ENCODE results near the gene SYTL1.
A peak's percentile ranks its signal among the peaks of the same experiment; 100 is the strongest.

SYTL1 gene

DNA sequence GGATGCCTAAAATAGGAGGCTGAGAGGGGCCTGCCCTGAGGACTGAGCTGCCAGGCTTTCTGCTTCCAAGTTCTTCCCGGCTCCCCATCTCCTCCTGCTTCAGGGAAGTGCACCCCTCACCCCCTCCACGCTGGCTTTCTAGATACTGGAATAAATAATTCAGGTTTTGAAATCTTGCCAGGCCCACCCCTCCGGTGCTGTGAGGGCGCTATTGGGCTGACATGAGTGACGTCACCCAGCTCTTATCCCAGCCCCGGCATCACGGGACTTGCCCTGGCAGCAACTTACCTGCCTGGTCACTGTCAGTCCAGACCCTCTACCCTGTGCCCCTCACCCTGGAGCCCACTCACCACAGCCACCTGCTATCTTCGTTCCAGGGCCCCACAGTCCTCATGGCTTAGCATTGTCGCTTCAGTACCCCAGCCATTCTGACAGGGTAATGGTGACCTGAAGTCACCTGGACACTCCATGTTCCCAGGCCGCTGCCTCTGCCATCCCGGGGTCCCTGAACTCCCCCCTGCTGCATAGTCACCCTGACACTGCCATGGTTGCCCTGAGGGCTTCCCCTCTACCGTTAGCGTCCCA is 49.8 kb downstream of the SYTL1 start:
- DNase-seq = peak in 1 of 2 experiments; percentile 23

DNA sequence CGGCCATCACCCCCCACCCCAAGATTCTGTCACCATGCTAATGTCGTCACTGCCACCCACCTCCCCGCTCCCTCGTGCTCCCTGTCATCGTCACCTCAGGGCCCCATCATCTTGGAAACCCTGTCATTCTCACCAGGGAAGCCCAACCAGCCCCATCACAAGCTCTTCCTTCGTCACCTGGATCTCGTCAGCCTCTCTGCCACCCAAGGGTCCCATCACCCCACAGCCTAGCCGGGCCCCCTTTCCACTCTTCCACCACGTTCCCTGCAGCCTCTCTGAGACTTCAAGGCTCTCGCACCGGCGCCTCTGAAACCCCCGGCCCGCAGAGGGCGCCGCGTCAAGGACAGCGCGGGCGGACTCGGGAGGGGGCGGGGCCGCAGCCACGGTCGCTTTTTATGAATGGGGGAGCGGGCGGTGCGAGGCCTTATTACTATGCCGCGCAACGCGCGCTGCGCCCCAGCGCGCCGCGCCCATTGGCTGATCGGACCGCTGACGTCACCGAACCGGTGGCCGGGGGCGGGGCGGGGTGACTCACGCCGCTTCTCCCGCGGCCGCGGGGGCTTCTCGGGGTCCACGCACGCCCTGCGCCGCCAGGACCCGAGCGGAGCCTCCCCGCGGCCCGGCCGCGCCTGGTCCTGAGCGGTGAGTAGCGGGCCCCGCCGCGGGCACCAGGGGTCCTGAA is 50.4 kb downstream of the SYTL1 start, which contains the start of gene GPR3:
GPR3 (plus strand) TSS at position 527 of the 682 bp plus-strand sequence. CDS start 1,177 bp downstream, outside the sequence.
- DNase-seq = peak; percentile 81 to 96

DNA sequence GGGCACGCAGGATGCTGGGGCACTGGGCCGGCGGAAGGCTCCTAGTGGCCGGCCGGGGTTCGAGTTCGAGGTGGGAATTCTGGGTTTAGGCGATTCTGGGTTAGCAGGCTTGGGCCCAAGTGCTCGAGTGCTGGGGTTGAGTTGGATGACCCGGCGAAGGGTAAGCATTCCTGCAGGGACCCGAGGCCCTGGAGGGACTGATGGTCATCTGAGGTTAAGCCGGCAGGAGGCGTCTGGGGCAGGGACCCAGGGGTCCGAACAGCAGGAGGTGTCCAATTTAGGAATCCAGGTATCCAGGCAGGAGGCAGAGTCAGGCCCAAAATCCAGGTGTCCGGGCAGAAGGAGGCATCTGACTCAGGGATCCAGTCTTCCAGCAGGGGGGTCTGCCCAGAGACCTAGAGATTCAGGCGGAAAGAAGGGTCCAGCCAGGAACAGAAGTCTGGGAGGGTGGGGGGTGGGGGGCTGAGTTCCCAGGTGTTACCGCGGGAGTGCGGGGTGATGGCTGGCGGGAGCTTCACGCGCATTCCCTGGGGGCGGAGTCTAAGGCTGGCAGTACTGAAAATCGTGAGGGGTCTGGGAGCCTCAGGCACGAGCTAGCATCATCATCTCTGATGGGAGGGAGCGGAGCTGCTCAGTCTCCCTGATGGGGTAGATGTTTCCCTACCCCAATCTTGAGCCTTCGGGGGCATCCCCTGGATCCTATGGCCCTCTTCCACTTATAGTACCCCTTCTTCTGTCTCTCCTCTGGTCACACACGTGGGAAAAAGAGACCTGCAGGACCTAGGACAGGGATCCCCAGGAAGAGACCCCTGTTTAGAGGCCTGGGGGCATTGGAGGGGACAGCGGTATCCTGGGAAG is 51.2 kb downstream of the SYTL1 start:
- peak in 1 of 2 experiments; percentile 24 for DNase-seq

DNA sequence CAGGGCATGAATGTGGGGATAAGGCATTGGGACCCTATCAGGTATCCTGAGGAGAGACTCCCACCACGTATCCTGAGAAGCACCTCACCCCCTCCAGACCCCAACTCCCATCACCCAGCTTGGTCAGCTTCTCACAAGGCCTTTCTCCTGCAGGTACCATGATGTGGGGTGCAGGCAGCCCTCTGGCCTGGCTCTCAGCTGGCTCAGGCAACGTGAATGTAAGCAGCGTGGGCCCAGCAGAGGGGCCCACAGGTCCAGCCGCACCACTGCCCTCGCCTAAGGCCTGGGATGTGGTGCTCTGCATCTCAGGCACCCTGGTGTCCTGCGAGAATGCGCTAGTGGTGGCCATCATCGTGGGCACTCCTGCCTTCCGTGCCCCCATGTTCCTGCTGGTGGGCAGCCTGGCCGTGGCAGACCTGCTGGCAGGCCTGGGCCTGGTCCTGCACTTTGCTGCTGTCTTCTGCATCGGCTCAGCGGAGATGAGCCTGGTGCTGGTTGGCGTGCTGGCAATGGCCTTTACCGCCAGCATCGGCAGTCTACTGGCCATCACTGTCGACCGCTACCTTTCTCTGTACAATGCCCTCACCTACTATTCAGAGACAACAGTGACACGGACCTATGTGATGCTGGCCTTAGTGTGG is 51.9 kb downstream of the SYTL1 start:
- DNase-seq = no peak

DNA sequence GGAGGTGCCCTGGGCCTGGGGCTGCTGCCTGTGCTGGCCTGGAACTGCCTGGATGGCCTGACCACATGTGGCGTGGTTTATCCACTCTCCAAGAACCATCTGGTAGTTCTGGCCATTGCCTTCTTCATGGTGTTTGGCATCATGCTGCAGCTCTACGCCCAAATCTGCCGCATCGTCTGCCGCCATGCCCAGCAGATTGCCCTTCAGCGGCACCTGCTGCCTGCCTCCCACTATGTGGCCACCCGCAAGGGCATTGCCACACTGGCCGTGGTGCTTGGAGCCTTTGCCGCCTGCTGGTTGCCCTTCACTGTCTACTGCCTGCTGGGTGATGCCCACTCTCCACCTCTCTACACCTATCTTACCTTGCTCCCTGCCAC is 52.4 kb downstream of the SYTL1 start:
- DNase-seq = no peak

DNA sequence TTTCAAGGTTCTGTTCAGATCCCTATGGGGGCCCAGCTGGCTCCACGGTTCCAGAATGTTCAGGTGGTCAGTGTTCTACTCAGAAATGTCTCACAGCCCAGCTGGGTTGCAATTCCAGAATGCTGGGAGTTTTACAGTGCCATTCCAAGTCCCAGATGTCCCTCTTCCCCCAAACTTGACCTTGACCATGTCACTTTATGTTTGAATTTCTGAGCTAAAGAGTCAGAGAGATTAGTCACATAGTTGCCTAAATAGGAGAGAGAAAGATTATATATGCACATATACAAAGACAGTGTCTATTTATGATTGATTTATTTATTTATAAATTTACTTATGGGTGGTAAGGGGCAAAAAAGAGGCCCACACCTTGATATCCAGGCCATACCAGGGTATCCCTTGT is 53.1 kb downstream of the SYTL1 start:
- DNase-seq = no peak

DNA sequence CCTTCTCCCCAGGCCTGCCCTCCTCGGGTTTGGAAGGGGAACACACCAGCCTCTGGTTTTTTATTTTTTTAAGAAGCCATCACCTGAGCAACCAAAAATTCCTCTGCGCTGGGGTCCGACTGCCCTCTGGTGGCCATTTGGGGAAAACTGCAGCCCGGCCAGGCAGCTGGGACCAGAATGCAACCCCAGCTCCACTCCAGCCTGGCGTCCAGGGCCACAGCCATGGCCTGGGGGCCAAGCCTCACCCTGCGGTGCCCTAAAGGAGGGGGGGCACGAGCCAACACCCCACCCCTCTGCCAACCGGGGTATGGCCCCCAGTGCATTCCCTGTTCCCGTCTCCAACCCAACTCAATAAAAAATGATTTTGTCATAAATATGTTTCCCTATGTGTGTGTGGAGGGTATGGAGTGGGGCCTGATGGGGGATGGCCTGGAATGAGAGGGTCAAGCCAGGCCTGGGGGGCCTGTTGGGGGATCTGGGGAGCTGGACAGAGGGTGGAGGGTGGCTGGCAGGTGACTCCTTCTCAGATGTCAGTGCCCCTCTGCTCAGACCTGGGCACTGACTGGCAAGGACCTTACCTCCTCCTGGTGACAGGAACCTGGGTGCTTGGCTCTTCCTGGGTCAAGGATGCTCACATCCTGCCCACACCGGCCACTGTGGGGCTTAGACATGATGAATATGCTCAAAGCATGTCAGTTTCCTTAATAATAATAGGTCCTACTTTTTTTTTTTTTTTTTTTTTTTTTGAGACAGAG is 53.8 kb downstream of the SYTL1 start:
- DNase-seq = peak; percentile 62 to 85

DNA sequence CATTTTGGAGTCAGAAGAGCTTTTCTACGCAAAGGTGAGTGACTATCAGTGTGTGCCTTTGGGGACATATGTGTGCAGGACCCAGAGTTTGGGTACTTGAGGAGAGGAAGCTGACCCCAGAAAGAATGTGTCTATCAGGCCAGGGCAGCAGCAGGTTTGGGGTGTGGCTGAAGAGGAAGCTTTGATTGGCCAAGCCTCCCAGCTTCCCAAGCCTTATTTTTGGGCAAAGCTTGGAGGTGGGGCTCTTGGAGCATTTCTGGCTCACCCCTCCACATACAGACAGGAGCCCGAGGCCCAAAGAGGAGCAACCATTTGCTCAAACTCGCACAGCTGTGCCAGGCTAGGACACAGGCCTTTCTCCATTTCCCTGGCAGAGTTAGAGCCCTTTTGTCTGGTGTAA is 55.3 kb downstream of the SYTL1 start:
- DNase-seq = no peak

DNA sequence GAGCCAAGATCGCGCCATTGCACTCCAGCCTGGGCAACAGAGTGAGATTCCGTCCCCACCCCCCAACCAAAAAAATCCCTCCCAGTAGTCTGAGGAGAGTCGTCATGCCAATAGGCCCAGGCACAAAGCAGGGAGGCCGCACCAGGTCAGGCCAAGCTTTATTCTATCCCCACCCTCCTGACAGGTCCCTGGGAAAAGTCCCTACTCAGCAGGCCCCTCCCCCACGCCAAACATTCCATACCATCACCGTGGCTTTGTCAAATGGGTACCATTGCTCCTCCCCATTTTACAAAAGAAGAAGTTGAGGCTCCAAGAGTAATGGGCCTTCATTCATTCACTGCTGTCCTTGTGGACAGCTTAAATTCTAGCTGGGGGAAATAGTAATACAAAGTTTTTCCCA is 55.9 kb downstream of the SYTL1 start:
- DNase-seq = no peak

DNA sequence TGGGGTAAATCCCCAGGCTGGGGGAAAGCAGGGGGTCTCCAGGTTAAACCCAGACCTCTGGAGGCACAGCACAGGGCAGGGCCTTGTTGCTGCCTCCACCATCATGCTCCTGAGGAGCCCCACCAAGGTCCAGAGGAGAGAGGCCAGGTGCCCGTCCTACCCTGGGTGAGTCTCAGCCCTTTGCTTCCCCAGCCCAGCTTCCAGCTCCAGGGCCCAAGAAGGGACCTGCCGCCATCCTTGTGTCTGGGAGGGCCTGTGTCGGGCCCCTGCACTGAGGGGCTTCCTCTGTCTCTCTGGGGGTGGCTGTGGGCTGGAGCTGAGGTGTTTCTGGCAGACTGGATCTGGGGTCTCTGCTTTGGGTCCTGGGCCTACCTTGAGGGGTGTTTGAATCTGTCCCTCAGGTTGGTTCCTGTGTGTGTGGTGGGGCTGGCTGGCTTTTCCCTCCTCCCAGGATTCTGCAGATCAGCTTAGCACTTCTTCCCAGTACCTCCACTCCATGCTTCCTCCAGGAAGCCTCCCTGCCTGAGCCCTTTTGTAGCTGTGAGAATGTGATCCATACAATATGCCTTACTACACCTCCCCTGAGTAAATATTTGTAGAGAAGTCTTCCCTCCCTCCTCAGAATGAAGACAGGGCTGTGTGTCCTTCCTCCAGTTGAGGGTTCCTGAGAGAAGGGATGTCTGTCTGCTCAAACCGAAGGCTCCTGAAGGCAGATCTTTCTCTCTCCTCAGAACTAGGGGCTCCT is 56.8 kb downstream of the SYTL1 start:
- no peak for DNase-seq

DNA sequence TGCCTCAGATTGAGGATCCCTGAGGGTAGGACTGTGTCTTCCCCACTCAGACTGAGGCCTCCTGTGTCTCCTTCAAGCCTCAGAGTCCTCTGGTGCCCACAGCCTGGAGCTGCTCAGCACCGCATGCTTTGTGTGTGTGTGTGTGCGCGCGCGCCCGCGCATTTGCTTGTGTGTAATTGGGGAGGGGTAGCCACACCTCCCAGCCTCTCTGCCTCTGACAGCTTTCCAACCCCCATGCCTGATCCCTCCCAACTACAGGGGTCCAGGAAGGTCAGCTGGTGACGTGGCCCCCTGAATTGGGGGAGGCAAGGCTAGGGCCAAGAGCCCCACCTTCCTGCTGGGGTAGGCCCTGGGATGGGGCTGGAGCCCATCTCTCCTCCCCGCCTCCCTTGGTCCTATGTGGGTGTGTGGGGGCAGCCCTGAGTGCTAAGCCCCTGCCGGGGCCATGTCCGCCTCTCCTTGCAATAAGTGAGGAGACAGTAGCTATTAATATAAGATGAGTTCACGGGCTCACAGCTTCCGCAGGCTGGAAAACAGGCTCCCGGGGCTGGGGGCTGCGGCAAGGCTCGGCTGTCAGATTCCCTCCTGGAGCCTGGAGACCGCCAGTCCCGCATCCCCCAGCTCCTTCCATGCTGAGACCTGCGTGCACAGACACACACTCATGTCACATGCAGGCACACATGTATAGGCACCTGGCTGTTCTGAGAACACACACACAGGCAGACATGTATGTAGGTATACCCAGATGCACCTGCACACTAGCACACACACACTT is 57.6 kb downstream of the SYTL1 start:
- no peak for DNase-seq

DNA sequence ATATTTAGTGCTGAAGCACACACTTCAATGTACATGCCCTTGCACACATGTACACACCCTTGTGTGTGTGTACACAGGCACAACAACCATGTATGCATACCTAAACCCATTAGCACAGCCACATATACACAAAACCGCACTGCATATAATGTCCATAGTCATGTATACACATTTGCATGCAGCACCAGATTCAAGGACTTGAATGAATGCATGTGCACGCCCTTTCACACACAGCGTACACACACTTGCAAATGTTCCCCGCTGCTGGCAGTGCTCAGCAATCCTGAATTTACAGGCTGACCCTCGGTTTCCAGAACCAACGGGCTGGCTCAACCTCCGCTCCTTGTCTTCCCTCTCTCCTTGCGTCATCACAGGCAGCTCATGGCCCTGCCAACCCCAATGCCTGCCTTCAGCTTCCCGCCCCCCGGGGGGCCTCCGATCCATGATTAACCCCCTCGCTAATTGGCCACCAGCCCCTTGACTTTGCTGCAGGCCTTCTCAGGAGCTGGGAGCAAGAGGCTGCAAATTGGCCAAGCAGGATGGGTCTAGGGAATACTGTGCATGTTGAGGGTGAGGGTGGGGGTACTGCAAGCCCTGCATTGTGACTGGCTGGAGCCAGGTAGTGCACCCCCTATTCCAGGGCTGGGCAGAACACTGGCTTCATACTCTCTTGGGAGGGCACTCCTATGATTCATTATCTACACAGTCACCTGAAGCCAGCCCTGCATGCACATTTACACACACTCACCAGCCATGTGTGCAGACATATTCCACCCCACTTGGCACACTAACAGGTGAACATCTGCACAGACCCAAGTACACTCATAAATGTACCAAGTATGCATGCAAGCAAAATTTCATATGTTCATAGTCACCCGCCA is 58.5 kb downstream of the SYTL1 start:
- DNase-seq = no peak

DNA sequence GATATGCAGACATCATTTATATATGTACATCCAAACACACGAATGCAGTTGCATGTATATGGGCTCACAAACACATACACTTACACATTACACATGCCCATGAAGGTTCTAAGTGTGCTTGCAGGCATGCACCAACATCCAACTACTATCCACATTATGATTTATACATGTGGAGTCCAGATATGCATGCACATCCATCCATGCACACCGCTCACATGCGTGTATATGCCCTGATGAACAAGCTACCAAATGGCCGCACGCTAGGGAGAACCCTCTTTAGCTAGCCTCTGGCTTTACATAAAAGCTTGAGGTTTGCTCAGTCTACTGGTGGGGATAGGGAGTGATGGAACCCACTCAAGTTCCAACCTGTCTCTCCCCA is 59.1 kb downstream of the SYTL1 start:
- no peak for DNase-seq

DNA sequence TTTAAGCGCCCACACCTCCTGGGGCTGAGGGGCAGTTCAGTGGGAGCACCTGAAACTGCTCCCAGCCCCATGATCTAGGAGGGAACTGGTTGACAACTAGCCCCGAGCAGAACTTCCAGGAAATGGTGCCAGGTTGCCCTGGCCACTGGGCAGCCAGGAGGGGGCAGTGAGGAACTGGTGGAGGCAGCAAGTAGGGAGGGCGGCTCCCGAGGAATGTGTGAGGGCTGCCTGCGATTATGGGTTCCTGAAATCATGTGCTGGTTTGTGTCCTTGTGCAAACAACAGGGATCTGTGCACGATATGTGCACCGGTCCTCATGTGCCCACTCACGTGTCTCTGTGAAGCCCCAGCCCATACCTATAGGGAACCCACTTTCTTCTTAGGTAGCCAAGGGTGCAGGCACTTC is 60.5 kb downstream of the SYTL1 start:
- no peak for DNase-seq

DNA sequence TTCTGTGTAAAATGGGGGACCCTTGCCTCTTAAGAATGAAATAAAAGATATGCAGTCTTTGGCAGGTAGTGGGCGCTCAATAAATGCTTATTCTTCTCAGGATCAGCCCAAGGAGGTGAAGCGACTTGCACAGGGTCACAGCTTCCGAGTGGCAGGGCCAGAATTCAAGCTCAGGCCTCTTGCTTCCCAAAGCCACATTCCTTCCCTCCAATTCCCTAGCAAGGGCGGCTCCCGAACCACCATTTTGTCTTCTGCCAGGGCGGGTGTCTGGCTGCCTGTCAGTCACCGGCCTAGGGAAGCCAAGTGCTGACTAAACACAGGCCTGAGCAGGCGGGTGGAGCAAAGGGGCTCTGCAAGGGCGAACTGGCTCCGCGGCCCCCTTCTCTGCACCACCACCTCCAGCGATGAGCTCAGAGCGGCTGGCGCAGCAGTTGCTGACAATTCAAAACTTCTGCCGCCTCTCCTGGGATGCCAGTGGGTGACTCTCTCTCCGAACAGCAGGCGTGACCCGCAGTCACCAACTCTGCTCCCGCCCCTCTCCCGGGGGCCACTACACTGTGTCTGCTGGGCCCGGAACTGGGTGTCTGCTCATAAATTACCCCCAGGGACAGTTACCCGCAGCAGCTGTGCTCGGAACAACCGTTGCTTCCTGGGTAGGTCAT is 61.4 kb downstream of the SYTL1 start:
- no peak for DNase-seq
